ENCODE measurements around the gene TMEM184A.

The TMEM184A gene

GRCh38 chr7:1567049-1567771 lies 11.2 kb upstream of the TMEM184A start:
- DNase-seq, result no peak

DNA sequence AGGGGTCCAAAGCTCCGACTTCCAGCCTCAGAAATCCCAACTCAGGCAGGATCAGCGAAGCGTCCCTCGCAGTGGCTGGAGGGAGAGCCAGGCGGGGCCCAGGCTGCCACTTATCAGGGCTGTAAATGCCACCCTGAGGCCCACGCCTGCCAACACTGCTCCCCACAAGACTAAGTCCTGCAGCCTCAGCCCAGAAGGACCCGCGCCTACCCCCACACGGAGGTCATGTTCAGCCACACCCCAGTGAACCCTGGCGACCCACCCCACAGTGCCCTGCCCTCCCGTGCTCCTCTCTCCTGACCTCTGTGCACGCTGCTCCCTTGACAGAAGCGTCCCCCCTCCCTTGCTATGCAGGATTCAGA lies 10.7 kb upstream of the TMEM184A start:
- DNase-seq, result no peak

- no peak for DNase-seq
These were observed 8.6 kb upstream of the TMEM184A start for GRCh38 chr7:1564603-1565022.

GRCh38 chr7:1563981-1564602 lies 8.1 kb upstream of the TMEM184A start:
- no peak for DNase-seq

GRCh38 chr7:1562597-1563051 lies 6.6 kb upstream of the TMEM184A start:
- no peak for DNase-seq

DNA sequence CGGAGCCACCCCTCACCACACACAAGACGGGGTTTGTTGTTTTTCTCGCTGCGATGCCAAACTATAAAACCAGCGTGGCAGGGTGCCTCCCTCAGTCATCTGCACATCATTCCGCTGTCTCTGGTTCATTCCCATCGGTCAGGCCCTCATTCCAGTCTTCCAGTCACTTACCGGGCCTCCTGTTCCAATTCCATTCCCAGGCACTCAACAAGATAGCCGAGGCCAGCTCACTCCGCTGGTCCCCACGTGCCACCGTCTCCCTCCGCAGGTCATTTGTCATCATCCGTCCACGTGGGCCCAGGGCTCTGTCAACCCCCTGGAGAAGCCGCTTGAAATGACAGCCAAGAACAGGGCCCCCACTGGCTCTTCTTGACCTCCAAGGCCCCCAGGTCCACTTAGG lies 6.1 kb upstream of the TMEM184A start:
- DNase-seq, result no peak

- no peak for DNase-seq
These were observed 5.3 kb upstream of the TMEM184A start for GRCh38 chr7:1561036-1561940.

- no peak for DNase-seq
These were observed 4.6 kb upstream of the TMEM184A start for GRCh38 chr7:1560620-1561031.

DNA sequence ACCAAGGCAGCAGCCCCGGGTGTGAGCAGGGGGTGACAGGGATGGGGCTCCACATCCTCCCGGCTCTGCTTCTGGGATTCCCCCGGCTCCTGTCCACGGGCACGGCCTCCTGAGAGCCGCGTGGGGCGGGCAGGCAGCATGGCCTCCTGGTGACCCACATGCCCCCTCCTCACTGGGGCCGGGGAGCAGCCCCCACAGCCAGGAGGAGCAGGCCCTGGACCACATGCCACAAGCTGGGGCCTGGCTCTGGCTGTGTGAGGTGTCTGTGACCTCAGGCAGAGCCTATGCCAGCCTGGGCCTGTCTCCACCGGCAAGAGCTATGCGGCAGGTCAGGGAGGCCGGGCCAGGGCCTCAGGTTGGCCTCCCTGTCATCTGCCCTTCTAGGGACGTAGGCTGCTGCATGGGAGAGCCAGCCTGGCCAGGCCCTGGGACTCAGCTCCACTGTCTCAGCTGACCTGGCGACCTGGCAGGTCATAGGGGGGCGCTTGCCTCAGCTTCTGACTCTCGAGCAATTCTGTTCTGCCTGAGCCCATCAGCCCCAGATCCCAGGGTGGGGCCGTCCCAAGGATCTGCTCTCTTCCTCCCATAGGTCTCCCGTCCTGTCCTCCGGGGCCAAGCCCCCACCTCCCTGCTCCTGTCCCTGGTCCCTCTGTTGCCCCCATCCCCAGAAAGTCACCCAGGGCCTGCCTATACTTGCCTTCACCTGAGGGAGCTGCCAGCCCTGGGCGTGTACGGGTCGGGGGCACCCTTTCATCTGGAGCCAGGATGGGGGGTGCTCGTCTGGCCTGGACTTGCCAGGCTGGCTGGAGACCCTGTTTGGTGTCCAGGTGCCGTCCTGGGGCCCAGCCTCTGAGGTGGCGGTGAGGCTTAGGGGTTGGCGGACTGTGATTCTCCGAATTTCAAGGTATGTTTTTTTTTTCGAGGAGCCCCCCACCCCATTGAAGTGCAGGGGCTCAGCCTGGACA lies 3.9 kb upstream of the TMEM184A start:
- no peak for DNase-seq

DNA sequence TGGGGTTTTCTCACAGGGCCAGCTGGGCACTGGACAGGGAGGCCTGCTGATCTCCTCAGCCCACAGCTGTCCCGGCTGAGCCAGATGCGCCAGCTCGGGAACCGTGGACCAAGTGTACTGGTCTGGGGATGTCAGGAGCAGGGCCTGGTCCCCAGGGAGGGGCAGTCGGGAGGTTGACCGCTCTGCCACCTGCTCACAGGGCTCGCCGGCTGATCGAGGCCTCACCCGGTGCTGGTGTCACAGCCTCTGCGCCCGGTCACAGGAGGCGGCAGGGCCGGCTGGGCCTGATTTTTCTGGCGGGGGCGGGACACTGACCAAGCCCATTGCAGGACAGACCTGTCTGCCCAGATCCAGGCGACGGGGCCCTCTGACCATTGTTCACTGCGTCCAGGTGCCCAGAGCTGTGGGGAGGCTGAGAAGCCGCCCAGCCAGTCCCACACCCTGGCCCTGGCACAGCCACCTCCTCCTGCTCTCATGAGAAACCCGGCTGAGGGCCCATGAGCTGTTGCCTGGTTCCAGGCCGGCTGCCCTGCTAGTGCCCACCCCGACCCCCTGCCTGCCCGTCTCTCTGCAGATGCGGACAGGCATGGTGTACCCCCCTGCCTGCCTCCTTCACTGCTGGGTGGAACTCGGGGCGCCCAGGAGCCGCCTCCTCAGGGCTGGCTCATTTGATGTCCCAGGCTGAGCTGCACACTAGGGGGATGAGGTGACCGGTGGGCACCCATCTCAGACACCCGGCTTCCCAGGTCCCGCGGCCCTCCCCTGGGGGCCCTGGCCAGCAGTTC lies 3.0 kb upstream of the TMEM184A start:
- no peak for DNase-seq

DNA sequence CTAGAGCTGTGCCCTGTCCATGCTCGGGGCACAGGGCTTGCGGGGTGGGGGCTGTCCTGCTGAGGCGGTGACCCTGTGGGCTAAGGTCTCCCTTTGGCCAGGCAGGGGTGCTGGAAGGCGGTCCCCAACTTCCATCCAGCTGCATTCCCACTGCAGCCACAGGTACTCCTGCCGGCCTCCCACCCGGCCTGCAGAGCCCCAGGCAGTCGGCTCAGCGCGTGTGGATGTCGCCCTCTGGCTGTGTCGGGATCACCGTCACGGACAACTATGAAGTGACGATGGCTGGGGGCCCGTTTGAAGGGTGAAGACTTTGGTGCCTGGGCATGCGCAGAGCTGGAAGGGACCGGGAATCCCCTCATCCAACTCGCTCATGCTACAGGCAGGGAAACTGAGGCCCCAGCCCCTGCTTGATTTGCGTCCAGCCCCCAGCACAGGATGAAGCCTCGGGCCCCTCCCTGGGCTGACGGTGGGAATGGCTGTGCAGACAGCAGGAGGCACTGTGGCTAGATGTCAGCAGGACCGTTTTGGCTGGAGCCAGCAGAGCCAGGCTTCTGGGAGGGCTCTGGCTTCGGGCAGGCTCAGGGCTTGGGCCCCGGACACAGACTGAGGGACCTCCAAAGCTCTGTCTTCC lies 2.3 kb upstream of the TMEM184A start:
- DNase-seq, result no peak

GRCh38 chr7:1557771-1558170 lies 1.8 kb upstream of the TMEM184A start:
- DNase-seq, result no peak

DNA sequence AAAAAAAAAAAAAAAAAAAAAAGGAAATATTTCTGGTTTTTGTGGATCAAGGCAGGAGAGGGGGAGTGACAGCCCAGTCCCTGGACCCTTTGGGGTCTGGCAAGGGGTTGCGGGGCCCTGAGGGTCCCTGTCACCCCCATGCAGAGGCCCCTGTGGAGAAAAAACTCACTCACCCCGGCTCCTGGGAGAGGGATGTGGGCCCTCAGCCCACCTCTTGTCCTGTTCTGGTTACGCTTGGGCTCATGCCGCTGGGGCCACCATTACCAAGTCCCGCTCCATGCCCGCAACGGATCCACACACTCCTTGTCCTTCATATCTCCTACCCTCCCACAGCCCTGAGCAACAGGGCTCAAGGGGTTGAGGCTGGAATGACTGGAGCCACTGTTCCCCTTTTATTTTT lies 1.0 kb upstream of the TMEM184A start:
- DNase-seq, result no peak

DNA sequence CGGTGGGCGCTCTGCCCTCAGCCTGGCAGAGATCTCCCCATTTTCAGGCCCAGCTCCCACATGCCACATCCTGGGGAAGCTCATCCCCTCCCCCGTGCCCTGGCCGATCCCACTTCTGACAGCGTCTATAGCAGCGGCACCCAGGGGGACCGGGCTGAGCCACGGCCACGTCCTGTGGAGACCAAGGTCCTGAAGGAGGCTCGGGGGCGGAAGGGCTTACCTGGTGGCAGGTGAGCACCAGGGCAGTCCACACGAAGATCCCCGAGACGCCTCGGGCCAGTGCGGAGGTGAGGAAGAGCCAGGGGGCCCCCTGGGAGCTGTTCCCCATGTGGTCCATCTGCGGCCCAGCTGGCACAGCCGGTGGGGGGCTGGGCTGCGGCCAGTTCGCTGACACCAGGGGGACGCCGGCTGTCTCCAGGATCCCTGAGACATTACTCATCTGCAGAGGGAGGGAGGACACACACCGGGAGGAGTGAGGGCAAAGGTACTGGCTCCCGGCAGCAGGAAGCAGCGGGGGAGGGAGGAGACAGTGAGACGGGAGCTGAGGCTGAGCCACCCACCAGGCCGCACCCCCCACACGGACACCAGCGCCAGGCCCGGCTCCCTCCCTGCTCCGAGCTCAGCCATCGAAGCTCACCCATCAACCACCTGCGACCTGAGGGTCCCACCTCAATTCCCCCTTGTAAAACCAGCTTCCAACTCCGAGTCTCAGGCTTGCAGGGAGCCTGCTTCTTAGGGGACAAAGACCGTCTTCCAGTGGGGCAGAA lies 776 bp downstream of the TMEM184A start:
- no peak for DNase-seq

- DNase-seq, result no peak
These were observed 1.5 kb downstream of the TMEM184A start for GRCh38 chr7:1554333-1555045.

GRCh38 chr7:1553512-1554210 lies 2.3 kb downstream of the TMEM184A start:
- DNase-seq, result no peak

DNA sequence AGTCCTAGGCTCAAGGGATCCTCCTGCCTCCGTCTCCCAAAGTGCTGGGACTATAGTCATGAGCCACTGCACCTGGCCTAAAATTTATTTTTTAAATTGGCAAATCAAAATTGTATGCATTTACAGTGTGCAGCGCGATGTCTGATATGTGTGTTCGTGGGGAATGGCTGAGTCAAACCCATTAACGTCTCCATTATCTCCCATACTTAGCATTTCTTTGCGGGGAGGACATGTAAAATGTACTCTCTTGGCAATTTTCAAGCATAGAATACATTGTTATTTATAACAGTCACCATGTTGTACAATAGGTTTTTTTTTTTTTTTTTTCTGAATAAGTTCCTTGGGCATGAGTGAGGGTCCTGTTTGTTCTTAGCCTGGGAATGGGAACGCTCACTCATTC lies 3.8 kb downstream of the TMEM184A start:
- no peak for DNase-seq

DNA sequence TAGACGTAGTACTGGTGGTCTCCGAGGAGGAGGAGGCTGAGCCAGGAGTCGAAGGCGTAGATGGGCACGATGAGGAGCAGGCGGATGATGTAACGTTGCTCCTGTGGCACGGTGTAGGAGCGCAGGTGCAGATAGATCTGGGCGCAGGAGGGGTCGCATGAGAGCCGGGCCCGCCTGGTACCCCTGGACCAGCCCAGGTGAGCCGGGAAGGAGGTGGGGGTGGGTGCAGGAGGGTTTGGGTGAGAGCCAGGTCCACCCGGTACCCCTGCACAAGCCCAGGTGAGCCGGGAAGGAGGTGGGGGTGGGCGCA lies 5.2 kb downstream of the TMEM184A start:
- no peak for DNase-seq

Data from activated CD4-positive, alpha-beta T cell treated with anti-CD3 and anti-CD28 coated beads, Interleukin-2, amount 50 U/mL, for 4 hours (primary cell).